ENCODE results near the gene PIEZO2. TPM values are rescaled to one million over a fixed set of nuclear protein-coding genes. Genes with fewer than 3 reads are reported as not detected.

PIEZO2 gene
- total RNA-seq, 1 donor from 2014 or later: 8.4 TPM

GRCh38 chr18:10842861-10843260 is 306.5 kb downstream of the PIEZO2 start:
- no peak for TF ChIP-seq CTCF (IDR thresholded peaks at IDR 0.05; ENCODE audit: unreplicated experiment)
- no peaks in the 10 kb centered on the region for H3K9me3 Mint-ChIP-seq (ENCODE audit: unreplicated experiment)
- H3K27ac Mint-ChIP-seq (ENCODE audit: unreplicated experiment): no peak overlapping the region
- H3K4me1 Mint-ChIP-seq (ENCODE audit: unreplicated experiment): no peaks in the 10 kb centered on the region
- no peaks in the 10 kb centered on the region for H3K27me3 Mint-ChIP-seq (ENCODE audit: unreplicated experiment)
- no peak overlapping the region for H3K4me3 Mint-ChIP-seq (ENCODE audit: unreplicated experiment)
- H3K36me3 Mint-ChIP-seq (ENCODE audit: low read depth, unreplicated experiment): no peaks in the 10 kb centered on the region
- no peak for DNase-seq (ENCODE audit: low spot score)

GRCh38 chr18:10842371-10842770 is 307.0 kb downstream of the PIEZO2 start:
- Mint-ChIP-seq H3K27ac (ENCODE audit: unreplicated experiment) (no peak overlapping the region), H3K4me1 (ENCODE audit: unreplicated experiment) (no peaks in the 10 kb centered on the region), H3K4me3 (ENCODE audit: unreplicated experiment) (no peak overlapping the region), H3K36me3 (ENCODE audit: low read depth, unreplicated experiment) (no peaks in the 10 kb centered on the region), H3K9me3 (ENCODE audit: unreplicated experiment) (no peaks in the 10 kb centered on the region), H3K27me3 (ENCODE audit: unreplicated experiment) (no peaks in the 10 kb centered on the region)
- DNase-seq (ENCODE audit: low spot score): no peak
- no peak for TF ChIP-seq CTCF (IDR thresholded peaks at IDR 0.05; ENCODE audit: unreplicated experiment)

GRCh38 chr18:10841203-10841602 is 308.2 kb downstream of the PIEZO2 start:
- Mint-ChIP-seq H3K27me3 (ENCODE audit: unreplicated experiment) (no peaks in the 10 kb centered on the region), H3K4me1 (ENCODE audit: unreplicated experiment) (no peaks in the 10 kb centered on the region), H3K36me3 (ENCODE audit: low read depth, unreplicated experiment) (no peaks in the 10 kb centered on the region), H3K27ac (ENCODE audit: unreplicated experiment) (no peak overlapping the region), H3K4me3 (ENCODE audit: unreplicated experiment) (no peak overlapping the region), H3K9me3 (ENCODE audit: unreplicated experiment) (no peaks in the 10 kb centered on the region)
- no peak for DNase-seq (ENCODE audit: low spot score)
- no peak for TF ChIP-seq CTCF (IDR thresholded peaks at IDR 0.05; ENCODE audit: unreplicated experiment)

- TF ChIP-seq CTCF (IDR thresholded peaks at IDR 0.05; ENCODE audit: unreplicated experiment): no peak
- H3K9me3 Mint-ChIP-seq (ENCODE audit: unreplicated experiment): no peaks in the 10 kb centered on the region
- no peaks in the 10 kb centered on the region for H3K27me3 Mint-ChIP-seq (ENCODE audit: unreplicated experiment)
- no peak overlapping the region for H3K27ac Mint-ChIP-seq (ENCODE audit: unreplicated experiment)
- no peak overlapping the region for H3K4me3 Mint-ChIP-seq (ENCODE audit: unreplicated experiment)
- DNase-seq (ENCODE audit: low spot score): no peak
- H3K36me3 Mint-ChIP-seq (ENCODE audit: low read depth, unreplicated experiment): no peaks in the 10 kb centered on the region
- no peaks in the 10 kb centered on the region for H3K4me1 Mint-ChIP-seq (ENCODE audit: unreplicated experiment)
Measured at GRCh38 chr18:10840743-10841142, 308.6 kb downstream of the PIEZO2 start.

GRCh38 chr18:10839421-10839820 is 309.9 kb downstream of the PIEZO2 start:
- no peak for TF ChIP-seq CTCF (IDR thresholded peaks at IDR 0.05; ENCODE audit: unreplicated experiment)
- no peak overlapping the region for H3K27ac Mint-ChIP-seq (ENCODE audit: unreplicated experiment)
- no peaks in the 10 kb centered on the region for H3K27me3 Mint-ChIP-seq (ENCODE audit: unreplicated experiment)
- H3K36me3 Mint-ChIP-seq (ENCODE audit: low read depth, unreplicated experiment): no peaks in the 10 kb centered on the region
- no peaks in the 10 kb centered on the region for H3K4me1 Mint-ChIP-seq (ENCODE audit: unreplicated experiment)
- H3K4me3 Mint-ChIP-seq (ENCODE audit: unreplicated experiment): no peak overlapping the region
- no peak for DNase-seq (ENCODE audit: low spot score)
- H3K9me3 Mint-ChIP-seq (ENCODE audit: unreplicated experiment): no peaks in the 10 kb centered on the region

Data from endothelial cell (in vitro differentiated cells).